Tibial artery (tissue), 4 donors: ENCODE measurements around the gene PYGO1.
"Not testable (repeated sequence)": the region's sequence is repeated elsewhere in the genome, so short reads cannot be mapped to it uniquely, and the experiment has no call there.

Experiments used
- DNase-seq, 2 donors: peaks; one replicate each; pipeline ENCODE4 v3.0.0-alpha.2; 2019
- H3K27ac ChIP-seq, 2 donors: fragments of 200-600 bp; sonication (generic) in 1 of 2; 1 replicate in 1 of 2; 2 replicates in 1 of 2; pipeline ENCODE4 v1.5.1; 2018 to 2019; ENCODE audit warnings: mild to moderate bottlenecking in 1 of 2
- H3K27me3 ChIP-seq, 2 donors: fragments of 200-600 bp; sonication (generic) in 1 of 2; one replicate each; pipeline versions ENCODE4 v1.5.1 to v1.6.0; 2016 to 2019
- H3K36me3 ChIP-seq, 3 donors: fragments of 200-600 bp; sonication (generic) in 2 of 3; one replicate each; pipeline ENCODE4 v1.5.1; 2016 to 2019; ENCODE audit warnings: mild to moderate bottlenecking in 2 of 3
- H3K4me1 ChIP-seq, 4 donors: fragments of 200-600 bp; sonication (generic) in 2 of 4; 1 replicate in 3 of 4; 2 replicates in 1 of 4; pipeline ENCODE4 v1.5.1; 2016 to 2019
- H3K4me3 ChIP-seq, 2 donors: fragments of 200-600 bp; sonication (generic) in 1 of 2; 1 replicate in 1 of 2; 2 replicates in 1 of 2; pipeline ENCODE4 v1.5.1; 2018 to 2019; ENCODE audit warnings: mild to moderate bottlenecking in 2 of 2
- H3K9me3 ChIP-seq, 3 donors: fragments of 200-600 bp; sonication (generic) in 1 of 3; one replicate each; pipeline ENCODE4 v1.5.1; 2016 to 2019
- intact Hi-C: fragments of 100-400 bp; cut with DNase I; formaldehyde crosslinking; loops from one replicate; pipeline ENCODE4 v1.15.0; 2023; ENCODE audit warnings: low total_unique reads
- TF ChIP-seq, protein P1 (sequence below), 2 experiments: fragments of 200-600 bp in 1 of 2; fragments of 450-650 bp in 1 of 2; IDR thresholded peaks; one replicate each; pipeline ENCODE4 v1.5.1; 2017 to 2019; ENCODE audit warnings: antibody characterized with exemption in 2 of 2, mild to moderate bottlenecking in 1 of 2, moderate library complexity in 1 of 2

The PYGO1 gene

DNA sequence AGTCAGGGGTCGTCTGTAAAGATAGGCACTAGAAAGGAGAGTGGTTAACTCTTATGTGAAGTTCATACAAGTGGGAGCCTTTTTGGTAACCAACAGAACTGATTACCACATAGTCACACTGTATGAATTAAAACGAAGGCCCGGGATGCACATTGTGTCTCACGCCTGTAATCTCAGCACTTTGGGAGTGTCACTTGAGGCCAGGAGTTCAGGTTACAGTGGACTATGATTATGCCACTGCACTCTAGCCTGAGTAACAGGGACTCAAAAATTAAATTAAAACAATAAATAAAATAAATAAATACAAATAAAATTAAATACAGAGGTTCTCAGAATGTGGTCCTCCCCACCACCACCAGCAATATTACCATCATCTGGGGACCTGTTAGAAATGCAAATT lies 80.6 kb downstream of the PYGO1 start:
- H3K36me3 ChIP-seq: no peaks in the 10 kb centered on the region
- H3K4me3 ChIP-seq: no peak overlapping the region
- no peaks in the 10 kb centered on the region for H3K4me1 ChIP-seq
- TF ChIP-seq, protein P1, sequence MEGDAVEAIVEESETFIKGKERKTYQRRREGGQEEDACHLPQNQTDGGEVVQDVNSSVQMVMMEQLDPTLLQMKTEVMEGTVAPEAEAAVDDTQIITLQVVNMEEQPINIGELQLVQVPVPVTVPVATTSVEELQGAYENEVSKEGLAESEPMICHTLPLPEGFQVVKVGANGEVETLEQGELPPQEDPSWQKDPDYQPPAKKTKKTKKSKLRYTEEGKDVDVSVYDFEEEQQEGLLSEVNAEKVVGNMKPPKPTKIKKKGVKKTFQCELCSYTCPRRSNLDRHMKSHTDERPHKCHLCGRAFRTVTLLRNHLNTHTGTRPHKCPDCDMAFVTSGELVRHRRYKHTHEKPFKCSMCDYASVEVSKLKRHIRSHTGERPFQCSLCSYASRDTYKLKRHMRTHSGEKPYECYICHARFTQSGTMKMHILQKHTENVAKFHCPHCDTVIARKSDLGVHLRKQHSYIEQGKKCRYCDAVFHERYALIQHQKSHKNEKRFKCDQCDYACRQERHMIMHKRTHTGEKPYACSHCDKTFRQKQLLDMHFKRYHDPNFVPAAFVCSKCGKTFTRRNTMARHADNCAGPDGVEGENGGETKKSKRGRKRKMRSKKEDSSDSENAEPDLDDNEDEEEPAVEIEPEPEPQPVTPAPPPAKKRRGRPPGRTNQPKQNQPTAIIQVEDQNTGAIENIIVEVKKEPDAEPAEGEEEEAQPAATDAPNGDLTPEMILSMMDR (IDR thresholded peaks at IDR 0.05): no peak
- no peak for DNase-seq
- intact Hi-C loops: no loop called here
- no peaks in the 10 kb centered on the region for H3K27me3 ChIP-seq
- no peak overlapping the region for H3K27ac ChIP-seq
- no peaks in the 10 kb centered on the region for H3K9me3 ChIP-seq

GRCh38 chr15:55505407-55505806 lies 82.7 kb downstream of the PYGO1 start:
- H3K27ac ChIP-seq, DNase-seq, H3K36me3 ChIP-seq, intact Hi-C loops, H3K27me3 ChIP-seq, H3K4me1 ChIP-seq, H3K9me3 ChIP-seq, H3K4me3 ChIP-seq: not testable (repeated sequence)

GRCh38 chr15:55499151-55499550 lies 89.0 kb downstream of the PYGO1 start:
- H3K9me3 ChIP-seq: no peaks in the 10 kb centered on the region
- no peak overlapping the region for H3K4me3 ChIP-seq
- H3K27me3 ChIP-seq: no peaks in the 10 kb centered on the region
- peaks cover 0 to 6% (median 5%) of the 10 kb centered on the region in 4 donors for H3K4me1 ChIP-seq
- TF ChIP-seq, protein P1 (IDR thresholded peaks at IDR 0.05): no peak
- no peak overlapping the region for H3K27ac ChIP-seq
- no peaks in the 10 kb centered on the region for H3K36me3 ChIP-seq
- intact Hi-C loops: no loop called here
- DNase-seq: no peak

DNA sequence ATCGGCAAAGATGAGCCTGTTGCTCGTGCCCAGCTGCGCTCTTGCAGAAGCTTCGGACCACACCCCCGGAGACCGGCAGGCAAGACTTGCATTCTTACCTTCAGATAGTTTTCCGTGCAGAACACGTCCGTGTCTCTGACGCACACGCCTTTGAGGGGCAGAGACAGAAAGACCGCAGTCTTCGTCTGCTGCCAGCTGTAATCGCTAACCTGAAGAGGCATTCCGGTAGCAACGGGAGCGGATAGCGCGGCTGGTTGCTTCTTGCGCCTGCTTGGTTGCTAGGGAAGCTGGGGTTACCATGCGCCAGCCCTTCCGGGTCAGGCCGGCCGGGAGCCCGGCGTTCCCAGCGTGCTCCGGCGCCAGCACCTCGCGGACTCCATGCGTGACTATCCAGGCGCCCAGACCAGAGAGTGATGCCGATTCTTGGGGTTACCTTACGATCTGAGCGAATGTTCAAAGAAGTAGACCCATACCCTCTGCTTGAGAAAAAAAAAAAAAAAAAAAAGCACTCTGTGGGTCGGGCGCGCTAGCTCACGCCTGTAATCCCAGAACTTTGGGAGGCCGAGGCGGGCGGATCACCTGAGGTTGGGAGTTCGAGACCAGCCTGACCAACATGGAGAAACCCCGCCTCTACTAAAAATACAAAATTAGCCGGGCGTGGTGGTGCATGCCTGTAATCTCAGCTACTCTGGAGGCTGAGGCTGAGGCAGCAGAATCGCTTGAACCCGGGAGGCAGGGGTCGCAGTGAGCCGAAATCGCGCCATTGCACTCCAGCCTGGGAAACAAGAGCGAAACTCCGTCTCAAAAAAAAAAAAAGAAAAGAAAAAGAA lies 89.8 kb downstream of the PYGO1 start:
- DNase-seq: peak; percentile 71 to 85
- H3K36me3 ChIP-seq, H3K27me3 ChIP-seq, H3K9me3 ChIP-seq, intact Hi-C loops, H3K4me1 ChIP-seq: not testable (repeated sequence)
- Histone ChIP-seq H3K27ac (peak overlapping the region; percentile 36 to 41), H3K4me3 (peak overlapping the region; percentile 61 to 78)

- peaks cover 0 to 6% (median 5%) of the 10 kb centered on the region in 4 donors for H3K4me1 ChIP-seq
- no peak for DNase-seq
- intact Hi-C loops: no loop called here
Observed at GRCh38 chr15:55496716-55497115, 91.4 kb downstream of the PYGO1 start.

GRCh38 chr15:55494931-55495330 lies 93.2 kb downstream of the PYGO1 start:
- Histone ChIP-seq H3K27me3 (no peaks in the 10 kb centered on the region), H3K27ac (no peak overlapping the region), H3K9me3 (no peaks in the 10 kb centered on the region), H3K4me1 (peaks cover 0 to 6% (median 5%) of the 10 kb centered on the region in 4 donors), H3K4me3 (no peak overlapping the region), H3K36me3 (peaks cover 0 to 12% (median 2%) of the 10 kb centered on the region in 3 donors)
- intact Hi-C loops: no loop called here
- DNase-seq: no peak
- TF ChIP-seq, protein P1 (IDR thresholded peaks at IDR 0.05): no peak

More at GRCh38 chr15:55496716-55497115, 91.4 kb downstream of the PYGO1 start:
- TF ChIP-seq, protein P1 (IDR thresholded peaks at IDR 0.05): no peak
- Histone ChIP-seq H3K9me3 (no peaks in the 10 kb centered on the region), H3K27me3 (no peaks in the 10 kb centered on the region), H3K4me3 (no peak overlapping the region), H3K27ac (no peak overlapping the region), H3K36me3 (peaks cover 0 to 6% (median 0%) of the 10 kb centered on the region in 3 donors)

DNA sequence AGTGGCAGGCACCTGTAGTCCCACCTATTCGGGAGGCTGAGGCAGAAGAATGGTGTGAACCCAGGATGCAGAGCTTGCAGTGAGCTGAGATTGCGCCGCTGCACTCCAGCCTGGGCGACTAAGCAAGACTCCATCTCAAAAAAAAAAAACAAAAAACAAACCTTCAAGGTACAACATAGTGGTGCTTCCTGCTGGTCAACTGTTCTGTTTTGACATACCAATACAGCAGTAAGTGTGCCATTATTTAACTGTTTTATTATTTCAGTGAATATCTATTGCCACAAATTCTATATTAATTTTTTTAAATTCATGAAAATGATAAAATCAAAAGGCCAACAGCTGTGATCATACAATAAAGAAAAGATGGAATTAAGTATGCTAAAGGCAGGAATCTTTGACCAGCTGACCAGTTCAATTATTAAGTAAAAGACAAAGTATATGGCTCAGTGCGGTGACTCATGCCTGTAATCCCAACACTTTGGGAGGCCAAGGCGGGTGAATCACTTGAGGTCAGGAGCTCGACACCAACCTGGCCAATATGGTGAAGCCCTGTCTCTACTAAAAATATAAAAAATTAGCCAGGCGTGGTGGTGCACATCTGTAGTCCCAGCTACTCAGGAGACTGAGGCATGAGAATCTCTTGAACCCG lies 99.1 kb downstream of the PYGO1 start:
- peaks cover 12 to 32% (median 32%) of the 10 kb centered on the region in 3 donors for H3K36me3 ChIP-seq
- H3K4me1 ChIP-seq, H3K4me3 ChIP-seq, H3K27me3 ChIP-seq, H3K27ac ChIP-seq, H3K9me3 ChIP-seq, intact Hi-C loops, DNase-seq: not testable (repeated sequence)
